GM19438 (cell line): ENCODE data around the gene UBIAD1.
"Not testable (repeated sequence)": the region's sequence is repeated elsewhere in the genome, so short reads cannot be mapped to it uniquely, and the experiment has no call there.

Experiments used
- ATAC-seq: cut with Tn5 transposase; IDR thresholded peaks from one replicate; pipeline ENCODE4 v1.9.1; 2021; ENCODE audit warnings: low read depth; ENCODE audit not compliant: unreplicated experiment

Gene UBIAD1, protein sequence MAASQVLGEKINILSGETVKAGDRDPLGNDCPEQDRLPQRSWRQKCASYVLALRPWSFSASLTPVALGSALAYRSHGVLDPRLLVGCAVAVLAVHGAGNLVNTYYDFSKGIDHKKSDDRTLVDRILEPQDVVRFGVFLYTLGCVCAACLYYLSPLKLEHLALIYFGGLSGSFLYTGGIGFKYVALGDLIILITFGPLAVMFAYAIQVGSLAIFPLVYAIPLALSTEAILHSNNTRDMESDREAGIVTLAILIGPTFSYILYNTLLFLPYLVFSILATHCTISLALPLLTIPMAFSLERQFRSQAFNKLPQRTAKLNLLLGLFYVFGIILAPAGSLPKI

GRCh38 chr1:11272832-11273594 lies at the start of gene UBIAD1:
TSS of gene UBIAD1 (plus strand) at chr1:11273198. CDS start at chr1:11273532, 334 bp downstream.
- peak; percentile 81 for ATAC-seq

DNA sequence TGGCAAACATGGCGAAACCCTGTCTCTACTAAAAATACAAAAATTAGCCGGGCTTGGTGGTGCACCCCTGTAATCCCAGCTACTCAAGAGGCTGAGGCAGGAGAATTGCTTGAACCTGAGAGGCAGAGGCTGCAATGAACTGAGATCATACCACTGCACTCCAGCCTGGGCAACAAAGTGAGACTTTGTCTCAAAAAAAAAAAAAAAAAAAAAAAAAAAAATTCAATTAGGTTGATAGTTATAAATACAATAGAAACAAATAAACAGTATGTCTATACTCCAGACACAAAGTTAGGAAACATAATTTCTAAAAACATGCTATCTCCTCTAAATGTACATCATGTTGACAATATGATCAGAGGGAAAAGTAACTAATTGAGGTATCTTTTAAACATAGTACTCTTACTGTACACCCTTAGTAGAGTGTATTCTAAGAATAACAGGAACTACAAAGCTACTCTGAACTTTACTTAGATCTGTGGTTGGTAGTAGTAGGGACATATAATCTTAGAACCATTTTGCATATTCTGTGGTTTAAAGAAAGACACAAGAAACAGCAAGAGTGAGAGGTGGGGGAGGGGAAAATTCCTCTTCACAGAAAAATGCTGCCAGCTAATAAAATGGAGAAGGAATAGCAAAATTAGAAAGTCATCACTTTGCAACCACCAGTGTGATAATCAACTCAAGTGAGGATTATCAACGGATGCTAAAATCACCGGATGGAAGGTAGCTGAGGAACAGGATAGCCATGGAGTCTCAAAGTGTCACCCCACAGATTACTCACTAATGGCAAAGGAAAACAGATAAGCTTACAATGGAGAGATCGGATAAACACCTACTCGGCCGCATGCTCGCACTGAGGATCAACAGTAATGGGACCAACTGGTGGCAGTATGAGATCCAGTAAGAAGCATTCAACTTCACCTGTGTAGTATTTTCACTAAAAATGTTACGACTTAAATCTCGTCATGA lies 45.6 kb upstream of the UBIAD1 start:
- ATAC-seq = no peak

DNA sequence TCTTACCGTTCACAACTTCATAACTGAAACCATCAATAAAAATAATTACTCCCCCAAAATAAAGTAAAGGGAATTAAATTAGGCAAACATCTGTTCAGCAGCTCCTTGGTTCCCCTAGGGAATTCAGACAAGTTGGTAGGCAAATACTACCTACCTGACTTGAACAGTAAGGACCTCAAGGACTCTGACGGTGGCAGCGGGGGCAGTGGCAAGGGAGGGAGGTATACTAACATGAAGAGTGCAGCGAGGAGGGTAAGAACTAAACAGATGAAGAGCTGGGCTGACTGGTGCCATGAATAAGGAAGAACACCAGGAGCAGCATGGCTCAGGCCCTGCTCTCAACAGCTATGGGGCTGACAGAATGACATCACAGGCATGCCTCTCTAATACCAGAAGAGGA lies 43.8 kb upstream of the UBIAD1 start:
- no peak for ATAC-seq

DNA sequence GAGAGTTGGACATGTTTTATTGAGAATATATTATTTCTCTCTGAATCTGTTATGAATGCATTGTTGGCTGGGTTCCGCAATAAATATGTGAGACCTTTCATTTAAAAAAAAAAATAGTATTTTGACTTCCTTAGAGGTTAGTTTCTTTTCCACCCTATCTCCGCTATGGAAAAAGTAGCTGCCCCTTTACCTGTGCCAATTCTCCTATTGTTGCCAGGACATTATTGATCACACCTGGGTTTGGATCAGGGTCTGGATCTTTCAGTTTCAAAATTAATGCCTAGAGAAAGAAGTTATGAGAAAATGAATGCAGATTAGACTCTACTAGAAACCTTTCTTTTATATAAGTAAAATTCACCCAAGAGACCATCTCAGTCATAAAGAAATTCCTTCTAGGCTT lies 39.8 kb upstream of the UBIAD1 start:
- ATAC-seq = no peak

- ATAC-seq = no peak
Measured at GRCh38 chr1:11237356-11237755, 35.6 kb upstream of the UBIAD1 start.

DNA sequence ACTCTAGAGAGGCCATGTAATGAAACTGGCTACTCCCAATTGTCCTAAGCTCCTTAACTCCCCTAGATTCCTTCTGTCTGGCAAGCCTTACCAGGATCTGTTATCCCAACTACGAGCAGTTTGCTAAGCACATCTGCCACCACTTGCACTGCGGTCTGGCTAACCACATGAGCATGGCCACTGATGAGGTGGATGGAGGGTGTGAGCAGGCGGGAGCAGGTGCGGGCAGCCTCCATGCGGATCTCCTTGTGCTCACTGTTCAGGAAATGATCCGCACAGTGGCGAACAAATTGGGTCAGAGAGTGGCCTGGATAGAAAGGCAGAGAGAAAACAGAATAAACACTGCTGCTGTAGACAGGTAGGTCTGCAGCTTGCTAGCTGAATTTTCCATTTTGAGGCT lies 34.7 kb upstream of the UBIAD1 start:
- ATAC-seq = no peak

DNA sequence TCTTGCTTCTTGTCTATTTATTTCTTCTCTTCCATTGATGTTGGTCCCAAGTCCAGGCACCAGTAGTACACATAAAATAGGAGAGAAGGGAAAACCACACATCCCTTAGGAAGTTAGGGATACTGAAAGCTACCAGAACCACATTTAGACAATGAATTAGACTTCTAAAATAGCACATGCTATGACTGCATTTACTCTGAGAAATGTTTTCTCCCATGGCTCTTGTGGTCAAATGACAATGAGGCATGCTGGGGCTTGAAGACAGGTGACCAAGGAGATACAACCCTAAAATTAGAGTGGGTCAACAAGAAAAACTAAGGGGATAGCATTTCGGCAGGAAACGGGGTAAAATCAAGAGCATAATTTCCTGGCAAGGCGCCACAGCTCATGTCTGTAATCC lies 27.8 kb upstream of the UBIAD1 start:
- no peak for ATAC-seq

DNA sequence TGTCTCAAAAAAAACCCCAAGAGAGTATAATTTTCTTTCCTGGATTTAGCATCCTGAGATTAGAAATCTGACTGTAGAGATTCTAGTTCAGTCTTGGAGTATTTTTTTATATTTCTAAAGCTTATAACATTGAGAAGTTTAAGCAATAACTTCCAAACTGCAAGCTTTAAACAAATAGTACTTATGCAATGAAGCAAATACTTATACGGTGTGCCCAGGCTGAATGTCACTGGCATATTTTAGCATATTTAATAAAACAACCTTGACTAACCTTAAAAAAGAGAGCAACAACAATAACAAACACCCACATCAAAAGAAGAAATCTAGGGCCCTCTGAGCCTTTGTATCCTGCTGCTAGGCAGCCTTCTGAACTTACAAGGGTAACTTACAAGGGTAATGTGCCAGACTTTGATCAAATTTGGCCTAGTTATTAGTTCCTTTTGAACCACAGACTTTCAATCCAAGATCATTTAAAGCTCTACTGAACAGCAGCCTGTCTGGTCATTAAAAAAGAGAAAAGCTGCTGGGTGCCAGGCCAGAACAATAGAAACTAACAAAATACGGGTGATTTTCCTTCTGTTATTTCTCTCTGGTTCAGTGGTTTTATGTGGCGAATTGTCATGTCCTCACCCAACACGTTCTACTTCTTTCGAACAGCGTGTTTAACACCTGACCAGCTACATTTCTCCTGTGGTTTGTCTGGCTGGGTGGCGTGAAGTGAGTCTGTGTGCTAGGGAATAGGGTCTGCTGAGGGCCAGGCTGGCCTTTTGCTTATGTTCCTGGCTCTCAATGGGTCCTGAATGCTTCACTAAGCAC lies 26.9 kb upstream of the UBIAD1 start:
- no peak for ATAC-seq

GRCh38 chr1:11248169-11248568 lies 24.8 kb upstream of the UBIAD1 start:
- no peak for ATAC-seq

GRCh38 chr1:11252538-11252937 lies 20.5 kb upstream of the UBIAD1 start:
- ATAC-seq = no peak

DNA sequence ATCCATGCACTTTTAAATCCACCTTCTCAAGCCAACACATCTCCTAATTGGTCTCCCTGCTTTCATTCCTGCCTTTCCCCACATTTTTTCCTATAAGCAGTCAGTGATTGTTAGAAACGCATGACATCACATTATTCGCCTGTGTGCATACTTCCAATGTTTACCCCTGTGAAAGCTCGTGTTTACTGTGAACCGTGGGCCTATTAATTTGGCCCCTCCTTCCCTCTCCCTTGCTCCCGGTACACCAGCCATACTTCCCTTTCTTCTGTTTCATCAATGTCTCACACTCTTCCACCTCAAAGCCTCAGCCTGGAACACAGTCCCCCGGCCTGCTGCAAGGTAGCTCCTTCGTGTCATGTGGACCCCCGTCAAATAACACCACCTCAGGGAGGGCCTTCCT lies 19.8 kb upstream of the UBIAD1 start:
- no peak for ATAC-seq

- ATAC-seq = no peak
Measured at GRCh38 chr1:11256299-11256698, 16.7 kb upstream of the UBIAD1 start.

GRCh38 chr1:11262171-11263049 lies 10.6 kb upstream of the UBIAD1 start, which contains the start of gene MTOR:
TSS of gene MTOR (minus strand) at chr1:11262551. CDS start at chr1:11259409, 3,142 bp downstream.
- ATAC-seq = peak; percentile 98

- ATAC-seq = no peak
Measured at GRCh38 chr1:11266268-11267074, 6.5 kb upstream of the UBIAD1 start.

DNA sequence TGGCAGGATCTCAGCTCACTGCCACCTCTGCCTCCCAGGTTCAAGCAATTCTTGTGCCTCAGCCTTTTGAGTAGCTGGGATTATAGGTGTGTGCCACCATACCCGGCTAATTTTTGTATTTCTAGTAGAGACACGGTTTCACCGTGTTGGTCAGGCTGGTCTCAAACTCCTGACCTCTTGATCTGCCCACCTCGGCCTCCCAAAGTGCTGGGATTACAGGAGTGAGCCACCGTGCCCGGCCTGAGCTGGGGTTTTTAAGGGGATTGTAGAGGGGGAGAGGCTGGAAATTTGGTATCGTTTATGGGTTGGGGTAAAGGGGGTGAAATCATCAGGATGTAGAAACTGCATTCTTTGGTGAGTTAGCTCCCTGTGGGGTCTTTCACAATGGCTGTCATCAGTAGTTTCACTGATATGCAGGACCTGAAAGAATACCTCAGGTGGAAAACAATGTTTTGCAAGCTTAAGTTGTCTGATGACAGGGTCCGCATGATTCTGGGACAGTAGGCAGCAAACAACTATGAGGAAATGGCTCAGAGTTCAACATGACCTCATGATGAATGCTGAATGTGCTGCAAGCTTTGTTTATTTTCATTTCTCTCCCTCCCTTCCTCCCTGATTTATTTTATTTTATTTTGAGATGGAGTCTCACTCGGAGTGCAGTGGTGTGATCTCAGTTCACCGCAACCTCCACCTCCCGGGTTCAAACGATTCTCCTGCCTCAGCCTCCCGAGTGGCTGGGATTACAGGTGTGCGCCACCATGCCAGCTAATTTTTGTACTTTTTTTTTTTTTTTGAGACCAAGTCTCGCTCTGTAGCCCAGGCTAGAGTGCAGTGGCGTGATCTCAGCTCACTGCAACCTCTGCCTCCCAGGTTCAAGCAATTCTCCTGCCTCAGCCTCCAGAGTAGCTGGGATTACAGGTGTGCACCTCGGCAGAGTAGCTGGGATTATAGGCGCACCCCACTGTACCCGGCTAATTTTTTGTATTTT lies 5.4 kb upstream of the UBIAD1 start:
- ATAC-seq = not testable (repeated sequence)

- no peak for ATAC-seq
Measured at GRCh38 chr1:11272544-11272831, 510 bp upstream of the UBIAD1 start.

DNA sequence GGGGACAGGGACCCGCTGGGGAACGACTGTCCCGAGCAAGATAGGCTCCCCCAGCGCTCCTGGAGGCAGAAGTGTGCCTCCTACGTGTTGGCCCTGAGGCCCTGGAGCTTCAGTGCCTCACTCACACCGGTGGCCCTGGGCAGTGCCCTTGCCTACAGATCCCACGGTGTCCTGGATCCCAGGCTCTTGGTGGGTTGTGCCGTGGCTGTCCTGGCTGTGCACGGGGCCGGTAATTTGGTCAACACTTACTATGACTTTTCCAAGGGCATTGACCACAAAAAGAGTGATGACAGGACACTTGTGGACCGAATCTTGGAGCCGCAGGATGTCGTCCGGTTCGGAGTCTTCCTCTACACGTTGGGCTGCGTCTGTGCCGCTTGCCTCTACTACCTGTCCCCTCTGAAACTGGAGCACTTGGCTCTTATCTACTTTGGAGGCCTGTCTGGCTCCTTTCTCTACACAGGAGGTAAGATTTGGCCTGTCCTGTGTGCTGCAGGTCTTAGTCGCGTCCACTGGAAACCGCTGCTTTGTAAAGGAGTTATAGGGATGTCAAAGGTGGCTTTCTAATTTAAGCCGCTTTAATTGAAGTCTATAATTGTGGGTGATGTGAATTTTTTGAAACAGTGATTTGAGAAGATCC lies 717 bp downstream of the UBIAD1 start:
- peak; percentile 27 for ATAC-seq
